ENCODE results near the gene USP3.

- TF ChIP-seq CTCF (IDR thresholded peaks at IDR 0.05; ENCODE audit: borderline replicate concordance, extremely low read depth, low read length, poor library complexity, severe bottlenecking) (no peak), EZH2 (IDR thresholded peaks at IDR 0.05; ENCODE audit: borderline replicate concordance, low read depth, low read length, severe bottlenecking) (no peak)
Measured at GRCh38 chr15:63505842-63506222, 1.4 kb downstream of the USP3 start.

Data from DND-41 (cell line).